AG09309 (cell line): ENCODE results near the gene ADH7.
A peak's percentile ranks its signal among the peaks of the same experiment; 100 is the strongest.
"Not testable (repeated sequence)": the region's sequence is repeated elsewhere in the genome, so short reads cannot be mapped to it uniquely, and the experiment has no call there.

ENCODE experiments used
- DNase-seq: peaks from one replicate; pipeline ENCODE4 v3.0.0-alpha.2; 2010; ENCODE audit warnings: low read depth
- H3K4me3 ChIP-seq: 2 replicates; pipeline ENCODE4 v1.5.1; 2011; ENCODE audit warnings: mild to moderate bottlenecking, low read depth, low read length, moderate library complexity; ENCODE audit not compliant: control insufficient read depth
- CTCF ChIP-seq: IDR thresholded peaks from 2 replicates; pipeline ENCODE4 v1.5.1; 2011; ENCODE audit warnings: mild to moderate bottlenecking, low read depth, low read length, inconsistent platforms; ENCODE audit not compliant: insufficient read depth, control insufficient read depth; ENCODE audit errors: missing control alignments

ADH7 gene

GRCh38 chr4:99430106-99430505, 5.0 kb downstream of the ADH7 start:
- H3K4me3 ChIP-seq: no peak overlapping the region
- no peak for DNase-seq
- TF ChIP-seq CTCF: no peak

- no peak overlapping the region for H3K4me3 ChIP-seq
- no peak for DNase-seq
- no peak for TF ChIP-seq CTCF
Observed at GRCh38 chr4:99417125-99417524, 18.0 kb downstream of the ADH7 start.

- H3K4me3 ChIP-seq, DNase-seq: not testable (repeated sequence)
- peak; percentile 20 for TF ChIP-seq CTCF
Observed at GRCh38 chr4:99415762-99416161, 19.4 kb downstream of the ADH7 start.

- not testable (repeated sequence) for DNase-seq, H3K4me3 ChIP-seq
Observed at GRCh38 chr4:99414902-99415301, 20.2 kb downstream of the ADH7 start.

- DNase-seq: no peak
Observed at GRCh38 chr4:99414401-99414800, 20.7 kb downstream of the ADH7 start.

GRCh38 chr4:99413140-99413539, 22.0 kb downstream of the ADH7 start:
- no peak overlapping the region for H3K4me3 ChIP-seq
- TF ChIP-seq CTCF: no peak
- no peak for DNase-seq

More at GRCh38 chr4:99414401-99414800, 20.7 kb downstream of the ADH7 start:
- H3K4me3 ChIP-seq: no peak overlapping the region
- no peak for TF ChIP-seq CTCF

- no peak for DNase-seq
- no peak overlapping the region for H3K4me3 ChIP-seq
- no peak for TF ChIP-seq CTCF
Observed at GRCh38 chr4:99411041-99411440, 24.1 kb downstream of the ADH7 start.
